SK-N-SH treated with all-trans-retinoic acid at 6 μM for 48 hours (cell line): ENCODE data around the gene FAAH.

Experiments used
- ATAC-seq: fragments of 200-7000 bp; cut with Tn5 transposase; 3 replicates; pipeline ENCODE4 v1.9.1; 2020; ENCODE audit warnings: mild to moderate bottlenecking, moderate library complexity
- ARNTL ChIP-seq: fragments of 450-650 bp; formaldehyde crosslinking; IDR thresholded peaks from 2 replicates; pipeline ENCODE4 v1.5.0; 2020; ENCODE audit warnings: low read depth, mild to moderate bottlenecking, moderate library complexity, borderline replicate concordance
- BACH2 ChIP-seq: fragments of 250-450 bp; sonication (Bioruptor Pico); IDR thresholded peaks from 2 replicates; pipeline ENCODE4 v1.9.0; 2021; ENCODE audit warnings: mild to moderate bottlenecking, borderline replicate concordance
- CSDC2 ChIP-seq: fragments of 250-450 bp; sonication (Bioruptor Pico); IDR thresholded peaks from 2 replicates; pipeline ENCODE4 v1.5.0; 2020; ENCODE audit warnings: mild to moderate bottlenecking, moderate library complexity
- ESRRG ChIP-seq: fragments of 250-450 bp; sonication (Bioruptor Pico); IDR thresholded peaks from 2 replicates; pipeline ENCODE4 v1.6.1; 2021; ENCODE audit warnings: mild to moderate bottlenecking
- GLIS3 ChIP-seq: fragments of 250-450 bp; sonication (Bioruptor Pico); IDR thresholded peaks from 2 replicates; pipeline ENCODE4 v1.5.0; 2020; ENCODE audit warnings: mild to moderate bottlenecking, moderate library complexity
- ISL1 ChIP-seq: fragments of 250-450 bp; sonication (Bioruptor Pico); IDR thresholded peaks from 2 replicates; pipeline ENCODE4 v2.1.2; 2022; ENCODE audit warnings: mild to moderate bottlenecking, moderate library complexity
- OSR1 ChIP-seq: fragments of 250-450 bp; sonication (Bioruptor Pico); IDR thresholded peaks from 2 replicates; pipeline ENCODE4 v1.8.0; 2022; ENCODE audit warnings: moderate library complexity, mild to moderate bottlenecking, inconsistent platforms
- PATZ1 ChIP-seq: fragments of 250-450 bp; sonication (Bioruptor Pico); IDR thresholded peaks from 2 replicates; pipeline ENCODE4 v1.8.0; 2020; ENCODE audit warnings: mild to moderate bottlenecking, moderate library complexity, borderline replicate concordance
- PPARA ChIP-seq: fragments of 250-450 bp; sonication (Bioruptor Pico); IDR thresholded peaks from 2 replicates; pipeline ENCODE4 v1.5.0; 2020; ENCODE audit warnings: mild to moderate bottlenecking, borderline replicate concordance
- SNAI2 ChIP-seq: fragments of 250-450 bp; sonication (Bioruptor Pico); IDR thresholded peaks from 2 replicates; pipeline ENCODE4 v1.5.0; 2020; ENCODE audit warnings: mild to moderate bottlenecking, moderate library complexity
- TCF4 ChIP-seq: fragments of 250-450 bp; sonication (Bioruptor Pico); IDR thresholded peaks from 2 replicates; pipeline ENCODE4 v1.8.0; 2021; ENCODE audit warnings: mild to moderate bottlenecking, moderate library complexity, borderline replicate concordance
- TOX ChIP-seq: fragments of 250-450 bp; sonication (Bioruptor Pico); IDR thresholded peaks from 2 replicates; pipeline ENCODE4 v1.8.0; 2021; ENCODE audit warnings: mild to moderate bottlenecking, moderate library complexity, borderline replicate concordance
- ZC3H10 ChIP-seq: fragments of 250-450 bp; sonication (Bioruptor Pico); IDR thresholded peaks from 2 replicates; pipeline ENCODE4 v1.5.1; 2021; ENCODE audit warnings: mild to moderate bottlenecking, moderate library complexity
- ZFP3 ChIP-seq: fragments of 250-450 bp; sonication (Bioruptor Pico); IDR thresholded peaks from 2 replicates; pipeline ENCODE4 v1.5.0; 2020; ENCODE audit warnings: mild to moderate bottlenecking, moderate library complexity
- ZFP30 ChIP-seq: fragments of 450-650 bp; formaldehyde crosslinking; IDR thresholded peaks from 2 replicates; pipeline ENCODE4 v1.5.0; 2022; ENCODE audit warnings: mild to moderate bottlenecking, moderate library complexity
- ZNF565 ChIP-seq: fragments of 450-650 bp; formaldehyde crosslinking; conservative IDR thresholded peaks from 2 replicates; pipeline ENCODE4 v1.5.0; 2020; ENCODE audit warnings: low read depth, mild to moderate bottlenecking, moderate library complexity
- ZNF70 ChIP-seq: fragments of 450-650 bp; formaldehyde crosslinking; IDR thresholded peaks from 2 replicates; pipeline ENCODE4 v1.5.0; 2020; ENCODE audit warnings: mild to moderate bottlenecking, moderate library complexity
- ZNF8 ChIP-seq: fragments of 450-650 bp; formaldehyde crosslinking; IDR thresholded peaks from 2 replicates; pipeline ENCODE4 v1.5.0; 2020; ENCODE audit warnings: mild to moderate bottlenecking, moderate library complexity
- TF ChIP-seq, protein P1 (sequence below): fragments of 250-450 bp; sonication (Bioruptor Pico); IDR thresholded peaks from 2 replicates; pipeline ENCODE4 v1.5.1; 2020; ENCODE audit warnings: low read depth, mild to moderate bottlenecking, moderate library complexity
- TF ChIP-seq, protein P2 (sequence below): fragments of 250-450 bp; sonication (Bioruptor Pico); IDR thresholded peaks from 2 replicates; pipeline ENCODE4 v1.8.0; 2021; ENCODE audit warnings: low read depth, mild to moderate bottlenecking, moderate library complexity, borderline replicate concordance
- TF ChIP-seq, protein P3 (sequence below): fragments of 250-450 bp; sonication (Bioruptor Pico); IDR thresholded peaks from 2 replicates; pipeline ENCODE4 v1.5.0; 2020; ENCODE audit warnings: mild to moderate bottlenecking, moderate library complexity
- TF ChIP-seq, protein P4 (sequence below): fragments of 250-450 bp; sonication (Bioruptor Pico); IDR thresholded peaks from 2 replicates; pipeline ENCODE4 v1.5.1; 2021; ENCODE audit warnings: mild to moderate bottlenecking, moderate library complexity

Gene FAAH

DNA sequence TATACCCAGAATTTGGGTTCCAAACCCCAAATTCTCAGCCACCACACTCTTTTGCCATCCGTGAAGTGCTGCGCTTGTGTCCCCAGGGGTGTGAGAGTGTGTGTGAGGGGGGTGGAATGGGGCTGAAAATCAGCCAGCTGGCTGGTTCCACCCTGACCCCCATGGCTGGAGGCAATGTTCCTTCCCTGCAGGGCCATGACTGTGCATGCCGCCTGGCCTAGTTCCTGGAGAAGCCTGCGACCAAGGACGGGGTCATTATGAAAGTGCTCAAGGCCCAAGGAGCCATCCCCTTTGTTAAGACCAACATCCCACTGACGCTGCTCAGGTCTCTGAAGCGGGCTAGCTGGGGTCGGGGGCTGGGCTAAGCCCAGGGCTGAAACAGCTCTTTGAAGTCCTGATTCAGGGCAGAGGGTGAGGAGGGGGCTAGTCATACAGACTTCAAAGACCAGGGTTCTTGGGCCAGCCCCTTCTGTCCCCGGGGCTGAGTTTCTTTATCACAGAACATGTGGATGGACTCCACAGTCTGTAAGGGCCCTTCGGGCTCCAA, 38.7 kb downstream of the FAAH start:
- ATAC-seq = no peak
- no peak for TF ChIP-seq TCF4 (CRISPR knock-in tag)
- TF ChIP-seq, protein P1, sequence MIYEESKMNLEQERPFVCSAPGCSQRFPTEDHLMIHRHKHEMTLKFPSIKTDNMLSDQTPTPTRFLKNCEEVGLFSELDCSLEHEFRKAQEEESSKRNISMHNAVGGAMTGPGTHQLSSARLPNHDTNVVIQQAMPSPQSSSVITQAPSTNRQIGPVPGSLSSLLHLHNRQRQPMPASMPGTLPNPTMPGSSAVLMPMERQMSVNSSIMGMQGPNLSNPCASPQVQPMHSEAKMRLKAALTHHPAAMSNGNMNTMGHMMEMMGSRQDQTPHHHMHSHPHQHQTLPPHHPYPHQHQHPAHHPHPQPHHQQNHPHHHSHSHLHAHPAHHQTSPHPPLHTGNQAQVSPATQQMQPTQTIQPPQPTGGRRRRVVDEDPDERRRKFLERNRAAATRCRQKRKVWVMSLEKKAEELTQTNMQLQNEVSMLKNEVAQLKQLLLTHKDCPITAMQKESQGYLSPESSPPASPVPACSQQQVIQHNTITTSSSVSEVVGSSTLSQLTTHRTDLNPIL (CRISPR knock-in tag) = no peak

GRCh38 chr1:46434358-46434757, 40.2 kb downstream of the FAAH start:
- ATAC-seq = no peak
- TF ChIP-seq TCF4 (CRISPR knock-in tag) = no peak
- no peak for TF ChIP-seq ISL1
- TF ChIP-seq SNAI2 (CRISPR knock-in tag) = no peak
- no peak for TF ChIP-seq ESRRG
- no peak for TF ChIP-seq PPARA
- no peak for TF ChIP-seq OSR1 (CRISPR knock-in tag)
- TF ChIP-seq, protein P2, sequence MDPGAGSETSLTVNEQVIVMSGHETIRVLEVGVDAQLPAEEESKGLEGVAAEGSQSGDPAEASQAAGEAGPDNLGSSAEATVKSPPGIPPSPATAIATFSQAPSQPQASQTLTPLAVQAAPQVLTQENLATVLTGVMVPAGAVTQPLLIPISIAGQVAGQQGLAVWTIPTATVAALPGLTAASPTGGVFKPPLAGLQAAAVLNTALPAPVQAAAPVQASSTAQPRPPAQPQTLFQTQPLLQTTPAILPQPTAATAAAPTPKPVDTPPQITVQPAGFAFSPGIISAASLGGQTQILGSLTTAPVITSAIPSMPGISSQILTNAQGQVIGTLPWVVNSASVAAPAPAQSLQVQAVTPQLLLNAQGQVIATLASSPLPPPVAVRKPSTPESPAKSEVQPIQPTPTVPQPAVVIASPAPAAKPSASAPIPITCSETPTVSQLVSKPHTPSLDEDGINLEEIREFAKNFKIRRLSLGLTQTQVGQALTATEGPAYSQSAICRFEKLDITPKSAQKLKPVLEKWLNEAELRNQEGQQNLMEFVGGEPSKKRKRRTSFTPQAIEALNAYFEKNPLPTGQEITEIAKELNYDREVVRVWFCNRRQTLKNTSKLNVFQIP (CRISPR knock-in tag) = no peak
- no peak for TF ChIP-seq ZFP3
- no peak for TF ChIP-seq PATZ1 (CRISPR knock-in tag)
- TF ChIP-seq, protein P3, sequence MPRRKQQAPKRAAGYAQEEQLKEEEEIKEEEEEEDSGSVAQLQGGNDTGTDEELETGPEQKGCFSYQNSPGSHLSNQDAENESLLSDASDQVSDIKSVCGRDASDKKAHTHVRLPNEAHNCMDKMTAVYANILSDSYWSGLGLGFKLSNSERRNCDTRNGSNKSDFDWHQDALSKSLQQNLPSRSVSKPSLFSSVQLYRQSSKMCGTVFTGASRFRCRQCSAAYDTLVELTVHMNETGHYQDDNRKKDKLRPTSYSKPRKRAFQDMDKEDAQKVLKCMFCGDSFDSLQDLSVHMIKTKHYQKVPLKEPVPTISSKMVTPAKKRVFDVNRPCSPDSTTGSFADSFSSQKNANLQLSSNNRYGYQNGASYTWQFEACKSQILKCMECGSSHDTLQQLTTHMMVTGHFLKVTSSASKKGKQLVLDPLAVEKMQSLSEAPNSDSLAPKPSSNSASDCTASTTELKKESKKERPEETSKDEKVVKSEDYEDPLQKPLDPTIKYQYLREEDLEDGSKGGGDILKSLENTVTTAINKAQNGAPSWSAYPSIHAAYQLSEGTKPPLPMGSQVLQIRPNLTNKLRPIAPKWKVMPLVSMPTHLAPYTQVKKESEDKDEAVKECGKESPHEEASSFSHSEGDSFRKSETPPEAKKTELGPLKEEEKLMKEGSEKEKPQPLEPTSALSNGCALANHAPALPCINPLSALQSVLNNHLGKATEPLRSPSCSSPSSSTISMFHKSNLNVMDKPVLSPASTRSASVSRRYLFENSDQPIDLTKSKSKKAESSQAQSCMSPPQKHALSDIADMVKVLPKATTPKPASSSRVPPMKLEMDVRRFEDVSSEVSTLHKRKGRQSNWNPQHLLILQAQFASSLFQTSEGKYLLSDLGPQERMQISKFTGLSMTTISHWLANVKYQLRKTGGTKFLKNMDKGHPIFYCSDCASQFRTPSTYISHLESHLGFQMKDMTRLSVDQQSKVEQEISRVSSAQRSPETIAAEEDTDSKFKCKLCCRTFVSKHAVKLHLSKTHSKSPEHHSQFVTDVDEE = no peak
- TF ChIP-seq, protein P4, sequence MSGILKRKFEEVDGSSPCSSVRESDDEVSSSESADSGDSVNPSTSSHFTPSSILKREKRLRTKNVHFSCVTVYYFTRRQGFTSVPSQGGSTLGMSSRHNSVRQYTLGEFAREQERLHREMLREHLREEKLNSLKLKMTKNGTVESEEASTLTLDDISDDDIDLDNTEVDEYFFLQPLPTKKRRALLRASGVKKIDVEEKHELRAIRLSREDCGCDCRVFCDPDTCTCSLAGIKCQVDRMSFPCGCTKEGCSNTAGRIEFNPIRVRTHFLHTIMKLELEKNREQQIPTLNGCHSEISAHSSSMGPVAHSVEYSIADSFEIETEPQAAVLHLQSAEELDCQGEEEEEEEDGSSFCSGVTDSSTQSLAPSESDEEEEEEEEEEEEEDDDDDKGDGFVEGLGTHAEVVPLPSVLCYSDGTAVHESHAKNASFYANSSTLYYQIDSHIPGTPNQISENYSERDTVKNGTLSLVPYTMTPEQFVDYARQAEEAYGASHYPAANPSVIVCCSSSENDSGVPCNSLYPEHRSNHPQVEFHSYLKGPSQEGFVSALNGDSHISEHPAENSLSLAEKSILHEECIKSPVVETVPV (CRISPR knock-in tag) = no peak
- no peak for TF ChIP-seq ZNF565 (CRISPR knock-in tag)
- no peak for TF ChIP-seq CSDC2 (CRISPR knock-in tag)
- no peak for TF ChIP-seq ZNF8 (CRISPR knock-in tag)
- no peak for TF ChIP-seq BACH2
- no peak for TF ChIP-seq ZC3H10 (CRISPR knock-in tag)
- no peak for TF ChIP-seq ZNF70 (CRISPR knock-in tag)

DNA sequence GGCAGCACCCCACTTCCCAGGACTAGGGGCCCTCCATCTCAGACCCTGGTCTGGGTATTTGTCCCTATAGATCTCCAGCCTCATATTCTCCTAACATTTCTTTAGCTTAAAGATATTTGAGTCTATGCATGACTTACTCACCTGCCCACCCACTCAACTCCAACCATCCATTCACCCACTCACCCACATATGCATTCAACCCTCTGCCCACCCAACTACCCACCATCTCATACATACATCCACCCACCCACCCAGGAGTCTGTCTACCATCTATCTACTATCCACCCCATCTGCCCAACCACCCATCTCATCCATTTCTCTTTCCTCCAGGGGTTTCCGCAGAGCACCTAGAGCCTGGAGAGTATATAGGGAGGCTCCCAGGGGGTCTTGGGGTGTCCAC, 42.7 kb downstream of the FAAH start:
- no peak for ATAC-seq
- TF ChIP-seq BACH2 = no peak
- no peak for TF ChIP-seq CSDC2 (CRISPR knock-in tag)
- TF ChIP-seq, protein P2 (CRISPR knock-in tag) = no peak
- no peak for TF ChIP-seq ZC3H10 (CRISPR knock-in tag)
- no peak for TF ChIP-seq PATZ1 (CRISPR knock-in tag)
- no peak for TF ChIP-seq ARNTL
- no peak for TF ChIP-seq ZFP30 (CRISPR knock-in tag)
- no peak for TF ChIP-seq TOX (CRISPR knock-in tag)
- TF ChIP-seq ZNF565 (CRISPR knock-in tag) = no peak
- no peak for TF ChIP-seq OSR1 (CRISPR knock-in tag)
- TF ChIP-seq PPARA = no peak
- no peak for TF ChIP-seq TCF4 (CRISPR knock-in tag)
- no peak for TF ChIP-seq ESRRG
- TF ChIP-seq, protein P3 = no peak
- no peak for TF ChIP-seq GLIS3 (CRISPR knock-in tag)
